Measurements from ENCODE around the gene EIF3L. TPM values are rescaled to one million over a fixed set of nuclear protein-coding genes. Genes with fewer than 3 reads are reported as not detected.
A peak's percentile ranks its signal among the peaks of the same experiment; 100 is the strongest.

Gene EIF3L
- polyA plus RNA-seq, 3 donors = 209 to 503 (median 246) TPM

DNA sequence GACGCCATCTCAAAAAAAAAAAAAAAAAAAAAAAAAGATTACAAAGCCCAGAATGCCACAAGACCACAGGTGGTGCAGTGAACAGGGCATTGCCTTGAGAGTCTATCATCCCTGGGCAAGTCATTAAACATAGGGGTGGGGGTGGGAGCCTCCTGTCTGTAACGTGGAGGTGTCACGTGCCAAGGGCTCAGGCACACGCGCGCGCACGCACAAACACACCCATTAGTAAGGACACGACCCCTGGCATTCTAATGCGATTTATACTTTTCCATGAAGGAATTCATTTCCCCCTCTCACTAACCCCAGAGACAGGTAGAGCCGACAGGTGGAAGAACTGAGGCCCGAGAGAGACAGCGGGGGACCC, 47.3 kb upstream of the EIF3L start:
- Mint-ChIP-seq H3K27me3 (ENCODE audit: low read depth in 3 of 3) (peaks cover 51 to 58% (median 56%) of the 10 kb centered on the region in 3 donors), H3K4me3 (peak overlapping the region; percentile 71 to 90), H3K27ac (peak overlapping the region in 2 of 7 donors; percentile 80 to 82), H3K9me3 (peaks cover 0 to 17% (median 7%) of the 10 kb centered on the region in 7 donors), H3K4me1 (peaks cover 39% of the 10 kb centered on the region), H3K36me3 (peaks cover 8 to 16% of the 10 kb centered on the region in 2 donors)
- no peak overlapping the region for H3K27ac ChIP-seq (ENCODE audit: low read depth in 1 of 2, low read length in 2 of 2)
- peak overlapping the region; percentile 91 for H2AFZ ChIP-seq (ENCODE audit: insufficient read depth, low read depth, low read length, poor library complexity, severe bottlenecking)
- H3K9me3 ChIP-seq (replicated peaks in 1 of 2; ENCODE audit: control insufficient read depth in 1 of 2, insufficient read depth in 1 of 2, low read length in 2 of 2) = peaks cover 0 to 5% of the 10 kb centered on the region in 2 donors
- no peaks in the 10 kb centered on the region for H3K36me3 ChIP-seq (replicated peaks in 1 of 2; ENCODE audit: control insufficient read depth in 1 of 2, insufficient read depth in 2 of 2, low read length in 2 of 2)
- intact Hi-C loops (cut with micrococcal nuclease) = loop anchor here in 1 of 2 donors (10.0 kb wide), 1 partner anchor 117 kb away; the partner anchor contains the start of gene NOL12
- DNase-seq = no peak
- H3K4me1 ChIP-seq (ENCODE audit: control insufficient read depth in 1 of 2, insufficient read depth in 2 of 2, low read length in 2 of 2) = peaks cover 46 to 51% of the 10 kb centered on the region in 2 donors
- H3K4me3 ChIP-seq (replicated peaks in 1 of 3; ENCODE audit: low read depth in 2 of 3, low read length in 3 of 3) = peak overlapping the region; percentile 38 to 79 (median 68)
- TF ChIP-seq, protein P1, sequence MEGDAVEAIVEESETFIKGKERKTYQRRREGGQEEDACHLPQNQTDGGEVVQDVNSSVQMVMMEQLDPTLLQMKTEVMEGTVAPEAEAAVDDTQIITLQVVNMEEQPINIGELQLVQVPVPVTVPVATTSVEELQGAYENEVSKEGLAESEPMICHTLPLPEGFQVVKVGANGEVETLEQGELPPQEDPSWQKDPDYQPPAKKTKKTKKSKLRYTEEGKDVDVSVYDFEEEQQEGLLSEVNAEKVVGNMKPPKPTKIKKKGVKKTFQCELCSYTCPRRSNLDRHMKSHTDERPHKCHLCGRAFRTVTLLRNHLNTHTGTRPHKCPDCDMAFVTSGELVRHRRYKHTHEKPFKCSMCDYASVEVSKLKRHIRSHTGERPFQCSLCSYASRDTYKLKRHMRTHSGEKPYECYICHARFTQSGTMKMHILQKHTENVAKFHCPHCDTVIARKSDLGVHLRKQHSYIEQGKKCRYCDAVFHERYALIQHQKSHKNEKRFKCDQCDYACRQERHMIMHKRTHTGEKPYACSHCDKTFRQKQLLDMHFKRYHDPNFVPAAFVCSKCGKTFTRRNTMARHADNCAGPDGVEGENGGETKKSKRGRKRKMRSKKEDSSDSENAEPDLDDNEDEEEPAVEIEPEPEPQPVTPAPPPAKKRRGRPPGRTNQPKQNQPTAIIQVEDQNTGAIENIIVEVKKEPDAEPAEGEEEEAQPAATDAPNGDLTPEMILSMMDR (IDR thresholded peaks at IDR 0.05) = no peak
- peaks cover 7% of the 10 kb centered on the region for H4K20me1 ChIP-seq (ENCODE audit: insufficient read depth, low read length)
- WGBS (ENCODE audit: insufficient coverage) = 1% methylated on average over 10 of the region's 13 CpGs
- H3K27me3 ChIP-seq (ENCODE audit: control insufficient read depth in 2 of 2, insufficient read depth in 2 of 2, low read length in 2 of 2) = peaks cover 25 to 48% of the 10 kb centered on the region in 2 donors
- H3K79me2 ChIP-seq (ENCODE audit: insufficient read depth, low read length) = peaks cover 11% of the 10 kb centered on the region
- H3K4me2 ChIP-seq (replicated peaks; ENCODE audit: extremely low read depth, low read length, poor library complexity, severe bottlenecking) = peak overlapping the region; percentile 91
- H3K9ac ChIP-seq (ENCODE audit: insufficient read depth, low read length, poor library complexity, severe bottlenecking) = peak overlapping the region; percentile 48

DNA sequence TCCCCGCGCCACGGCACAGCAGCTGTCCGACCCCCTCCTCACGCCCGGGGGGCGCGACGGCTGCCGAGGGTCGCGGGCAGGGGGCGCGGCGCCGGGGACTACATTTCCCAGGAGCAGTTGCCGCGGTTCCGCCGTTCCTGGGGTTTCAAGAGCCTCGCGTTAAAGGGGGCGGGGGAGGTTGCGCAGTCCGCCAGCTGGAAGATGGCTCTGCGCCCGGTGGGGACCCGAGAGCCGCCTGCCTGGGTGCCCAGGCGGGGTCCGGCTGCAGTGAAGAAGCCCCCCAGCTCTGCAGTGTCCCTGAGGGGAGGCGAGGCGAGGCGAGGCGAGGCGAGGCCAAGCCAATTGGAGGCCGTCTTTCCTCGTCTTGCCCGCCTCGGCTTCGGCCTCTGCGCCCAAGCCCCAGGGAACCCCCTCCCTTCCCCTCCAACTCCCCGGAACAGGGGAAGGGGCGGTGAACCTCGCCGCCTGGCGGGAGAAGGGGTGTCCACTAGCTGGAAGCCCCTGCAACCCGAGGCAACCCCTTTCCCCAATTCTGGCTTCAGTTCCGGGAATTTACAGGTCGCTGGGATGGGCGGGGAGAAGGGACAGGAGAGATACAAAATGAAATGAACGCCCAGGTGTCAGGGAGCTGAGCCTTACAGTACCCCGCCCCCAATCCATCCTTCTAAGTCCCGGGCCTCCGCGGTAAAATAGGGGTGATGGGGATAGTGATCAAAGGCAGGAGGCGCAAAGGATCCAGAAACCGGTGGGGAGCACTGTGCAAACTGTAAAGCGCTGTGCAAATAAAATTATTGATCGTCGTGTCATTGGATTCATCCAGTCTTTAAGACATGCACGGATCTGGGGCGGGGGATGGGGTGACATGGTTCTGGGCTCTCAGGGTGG, 46.7 kb upstream of the EIF3L start:
- peak overlapping the region; percentile 38 to 79 (median 68) for H3K4me3 ChIP-seq (replicated peaks in 1 of 3; ENCODE audit: low read depth in 2 of 3, low read length in 3 of 3)
- H2AFZ ChIP-seq (ENCODE audit: insufficient read depth, low read depth, low read length, poor library complexity, severe bottlenecking) = peak overlapping the region; percentile 91
- H3K9me3 ChIP-seq (replicated peaks in 1 of 2; ENCODE audit: control insufficient read depth in 1 of 2, insufficient read depth in 1 of 2, low read length in 2 of 2) = peaks cover 0 to 5% of the 10 kb centered on the region in 2 donors
- Mint-ChIP-seq H3K4me3 (peak overlapping the region; percentile 75 to 88), H3K9me3 (peaks cover 0 to 17% (median 7%) of the 10 kb centered on the region in 7 donors), H3K27ac (peak overlapping the region in 1 of 7 donors; percentile 46), H3K27me3 (ENCODE audit: low read depth in 3 of 3) (peaks cover 57 to 64% (median 59%) of the 10 kb centered on the region in 3 donors), H3K36me3 (peaks cover 8 to 16% of the 10 kb centered on the region in 2 donors), H3K4me1 (peaks cover 45% of the 10 kb centered on the region)
- intact Hi-C loops (cut with micrococcal nuclease) = loop anchor here in 1 of 2 donors (10.0 kb wide), 1 partner anchor 118 kb away; the partner anchor contains the start of gene NOL12
- peaks cover 25 to 54% of the 10 kb centered on the region in 2 donors for H3K27me3 ChIP-seq (ENCODE audit: control insufficient read depth in 2 of 2, insufficient read depth in 2 of 2, low read length in 2 of 2)
- 2% methylated on average over 46 of the region's 63 CpGs for WGBS (ENCODE audit: insufficient coverage)
- peaks cover 11% of the 10 kb centered on the region for H3K79me2 ChIP-seq (ENCODE audit: insufficient read depth, low read length)
- H3K4me2 ChIP-seq (replicated peaks; ENCODE audit: extremely low read depth, low read length, poor library complexity, severe bottlenecking) = peak overlapping the region; percentile 91
- TF ChIP-seq, protein P1 (IDR thresholded peaks at IDR 0.05) = no peak
- peak in 1 of 3 donors; percentile 22 for DNase-seq
- no peak overlapping the region for H3K27ac ChIP-seq (ENCODE audit: low read depth in 1 of 2, low read length in 2 of 2)
- peaks cover 52 to 57% of the 10 kb centered on the region in 2 donors for H3K4me1 ChIP-seq (ENCODE audit: control insufficient read depth in 1 of 2, insufficient read depth in 2 of 2, low read length in 2 of 2)
- peaks cover 13% of the 10 kb centered on the region for H4K20me1 ChIP-seq (ENCODE audit: insufficient read depth, low read length)
- H3K9ac ChIP-seq (ENCODE audit: insufficient read depth, low read length, poor library complexity, severe bottlenecking) = peak overlapping the region; percentile 48
- no peaks in the 10 kb centered on the region for H3K36me3 ChIP-seq (replicated peaks in 1 of 2; ENCODE audit: control insufficient read depth in 1 of 2, insufficient read depth in 2 of 2, low read length in 2 of 2)
